SU-DHL-6 (cell line): Measurements from ENCODE around the gene TRAPPC10.

Source experiments
- H2AFZ ChIP-seq: fragments of 200-600 bp; sonication (generic); 2 replicates; pipeline ENCODE4 v1.6.1; 2014; ENCODE audit warnings: low read depth, mild to moderate bottlenecking, moderate library complexity, mixed read lengths, antibody characterized with exemption, low read length; ENCODE audit not compliant: severe bottlenecking
- H3F3A ChIP-seq: fragments of 200-600 bp; shearing (Covaris generic); 2 replicates; pipeline ENCODE4 v1.6.0; 2016; ENCODE audit warnings: antibody characterized with exemption, mild to moderate bottlenecking; ENCODE audit not compliant: insufficient read depth
- H3K27ac ChIP-seq: fragments of 200-600 bp; sonication (generic); 2 replicates; pipeline ENCODE4 v1.5.1; 2016; ENCODE audit warnings: low read depth, mild to moderate bottlenecking, low read length, moderate library complexity, mixed read lengths
- H3K27me3 ChIP-seq: fragments of 200-600 bp; sonication (generic), shearing (Covaris generic); 2 replicates; pipeline ENCODE4 v1.6.0; 2014; ENCODE audit warnings: mild to moderate bottlenecking, low read length
- H3K36me3 ChIP-seq: fragments of 200-600 bp; sonication (generic); 2 replicates; pipeline ENCODE4 v1.6.1; 2014; ENCODE audit warnings: mild to moderate bottlenecking, low read length, mixed read lengths
- H3K4me2 ChIP-seq: fragments of 300-600, 200-600 bp; shearing (Covaris generic), sonication (generic); 2 replicates; pipeline ENCODE4 v1.6.0; 2014; ENCODE audit warnings: low read length, low read depth, mild to moderate bottlenecking; ENCODE audit not compliant: poor library complexity, severe bottlenecking
- H3K4me3 ChIP-seq: fragments of 200-600 bp; sonication (generic); 2 replicates; pipeline ENCODE4 v1.5.1; 2014; ENCODE audit warnings: antibody characterized with exemption, low read length, mild to moderate bottlenecking, mixed read lengths; ENCODE audit not compliant: insufficient read depth, poor library complexity, severe bottlenecking
- H3K79me2 ChIP-seq: fragments of 200-600 bp; sonication (generic); 2 replicates; pipeline ENCODE4 v1.6.1; 2014; ENCODE audit warnings: mild to moderate bottlenecking, low read length, moderate library complexity; ENCODE audit not compliant: insufficient read depth
- H3K9ac ChIP-seq: fragments of 200-600 bp; sonication (generic); 2 replicates; pipeline ENCODE4 v1.7.0; 2014; ENCODE audit warnings: mild to moderate bottlenecking, low read length
- H3K9me2 ChIP-seq: fragments of 200-600 bp; sonication (generic); replicated peaks from 2 replicates; pipeline ENCODE4 v1.6.1; 2014; ENCODE audit warnings: low read length; ENCODE audit not compliant: insufficient read depth
- H3K9me3 ChIP-seq: fragments of 200-600 bp; sonication (generic); 2 replicates; pipeline ENCODE4 v1.6.1; 2014; ENCODE audit warnings: low read length, mixed read lengths; ENCODE audit not compliant: insufficient read depth
- H4K20me1 ChIP-seq: fragments of 200-600 bp; sonication (generic); 2 replicates; pipeline ENCODE4 v1.6.1; 2014; ENCODE audit warnings: low read depth, mild to moderate bottlenecking, antibody characterized with exemption, low read length, moderate library complexity, mixed read lengths
- EZH2phosphoT487 ChIP-seq: fragments of 200-600 bp; sonication (generic), shearing (Covaris generic); conservative IDR thresholded peaks from 2 replicates; pipeline ENCODE4 v1.6.1; 2018; ENCODE audit warnings: mild to moderate bottlenecking, antibody characterized with exemption, low read length, moderate library complexity, mixed read lengths
- TF ChIP-seq, protein P1 (sequence below): fragments of 200-600 bp; sonication (generic); IDR thresholded peaks from one replicate; pipeline ENCODE4 v1.5.1; 2017; ENCODE audit warnings: antibody characterized with exemption, mild to moderate bottlenecking, low read length, moderate library complexity; ENCODE audit not compliant: insufficient read depth, poor library complexity, severe bottlenecking

The TRAPPC10 gene

DNA sequence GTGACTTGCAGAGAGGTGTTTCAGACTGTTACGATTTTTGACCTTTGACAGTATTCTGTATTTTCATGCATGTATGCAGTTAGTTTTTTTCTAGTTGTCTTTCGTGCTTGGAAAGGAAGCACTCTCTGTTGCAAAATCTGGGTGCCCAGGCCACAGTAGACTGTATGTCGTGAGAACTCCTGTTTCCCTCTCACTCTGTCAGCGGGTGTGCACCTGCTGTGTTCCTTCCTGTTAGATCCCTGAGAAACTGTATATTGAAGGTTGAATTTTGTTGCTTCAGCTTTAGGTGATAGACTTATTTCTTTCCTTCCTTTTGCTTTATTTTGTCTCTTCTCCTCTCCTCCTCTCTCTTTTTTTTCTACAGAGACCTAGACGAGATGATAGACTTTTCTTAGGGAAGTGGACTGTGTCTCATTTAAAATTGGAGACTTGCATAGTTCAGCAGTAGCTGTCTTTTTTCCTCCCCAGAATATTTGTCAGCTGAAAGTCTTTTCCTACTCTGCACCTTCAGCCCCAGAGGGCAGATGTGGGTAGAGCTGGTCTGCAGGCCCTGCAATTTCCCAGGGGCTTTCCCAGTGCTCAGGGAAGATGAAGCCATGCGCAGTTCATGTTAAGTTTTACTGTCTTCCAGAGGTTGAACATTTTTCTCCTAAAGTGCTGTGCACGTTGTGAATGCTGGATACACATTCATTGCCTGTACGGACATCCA lies 1.4 kb downstream of the TRAPPC10 start:
- no peaks in the 10 kb centered on the region for H3K9me2 ChIP-seq
- H3K36me3 ChIP-seq: no peaks in the 10 kb centered on the region
- H3K4me2 ChIP-seq: peak overlapping the region; percentile 90
- H3K27ac ChIP-seq: peak overlapping the region; percentile 76
- H3K9ac ChIP-seq: peak overlapping the region; percentile 92
- H3K27me3 ChIP-seq: no peaks in the 10 kb centered on the region
- H3F3A ChIP-seq: peaks cover 19% of the 10 kb centered on the region
- H2AFZ ChIP-seq: no peak overlapping the region
- H3K4me3 ChIP-seq: peak overlapping the region; percentile 75
- peaks cover 12% of the 10 kb centered on the region; the same call in 1 of the 2 replicates for H4K20me1 ChIP-seq
- no peaks in the 10 kb centered on the region for H3K9me3 ChIP-seq
- peaks cover 61% of the 10 kb centered on the region for H3K79me2 ChIP-seq
- TF ChIP-seq, protein P1, sequence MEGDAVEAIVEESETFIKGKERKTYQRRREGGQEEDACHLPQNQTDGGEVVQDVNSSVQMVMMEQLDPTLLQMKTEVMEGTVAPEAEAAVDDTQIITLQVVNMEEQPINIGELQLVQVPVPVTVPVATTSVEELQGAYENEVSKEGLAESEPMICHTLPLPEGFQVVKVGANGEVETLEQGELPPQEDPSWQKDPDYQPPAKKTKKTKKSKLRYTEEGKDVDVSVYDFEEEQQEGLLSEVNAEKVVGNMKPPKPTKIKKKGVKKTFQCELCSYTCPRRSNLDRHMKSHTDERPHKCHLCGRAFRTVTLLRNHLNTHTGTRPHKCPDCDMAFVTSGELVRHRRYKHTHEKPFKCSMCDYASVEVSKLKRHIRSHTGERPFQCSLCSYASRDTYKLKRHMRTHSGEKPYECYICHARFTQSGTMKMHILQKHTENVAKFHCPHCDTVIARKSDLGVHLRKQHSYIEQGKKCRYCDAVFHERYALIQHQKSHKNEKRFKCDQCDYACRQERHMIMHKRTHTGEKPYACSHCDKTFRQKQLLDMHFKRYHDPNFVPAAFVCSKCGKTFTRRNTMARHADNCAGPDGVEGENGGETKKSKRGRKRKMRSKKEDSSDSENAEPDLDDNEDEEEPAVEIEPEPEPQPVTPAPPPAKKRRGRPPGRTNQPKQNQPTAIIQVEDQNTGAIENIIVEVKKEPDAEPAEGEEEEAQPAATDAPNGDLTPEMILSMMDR: no peak
- TF ChIP-seq EZH2phosphoT487: no peak

DNA sequence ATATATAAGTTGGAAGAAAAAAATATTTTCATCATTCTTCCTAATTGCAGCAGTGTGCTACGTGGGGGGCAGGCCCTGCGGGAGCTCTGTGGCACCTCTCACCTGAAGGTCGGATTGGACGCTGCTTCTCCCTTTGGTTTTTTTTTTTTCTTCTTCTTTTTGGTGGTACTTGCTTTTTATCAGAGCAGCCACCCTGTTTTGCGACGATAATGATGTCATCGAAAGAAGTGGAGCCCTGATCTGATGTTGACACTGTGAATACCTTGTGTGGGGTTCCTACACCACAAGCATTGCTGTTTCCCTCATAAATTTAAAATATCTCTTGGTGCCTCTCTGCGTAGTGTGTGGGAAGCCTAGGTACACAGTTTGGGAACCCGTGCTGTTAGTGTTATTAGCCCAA lies 5.5 kb downstream of the TRAPPC10 start:
- Histone ChIP-seq H3K4me2 (peak overlapping the region; percentile 90), H3F3A (peaks cover 27% of the 10 kb centered on the region), H3K27ac (no peak overlapping the region), H3K79me2 (peaks cover 99% of the 10 kb centered on the region), H3K27me3 (no peaks in the 10 kb centered on the region), H3K9me3 (no peaks in the 10 kb centered on the region), H4K20me1 (peaks cover 19% of the 10 kb centered on the region; the same call in 1 of the 2 replicates), H3K9me2 (no peaks in the 10 kb centered on the region), H2AFZ (no peak overlapping the region), H3K36me3 (no peaks in the 10 kb centered on the region), H3K4me3 (no peak overlapping the region), H3K9ac (no peak overlapping the region)
- TF ChIP-seq, protein P1: no peak
- no peak for TF ChIP-seq EZH2phosphoT487

DNA sequence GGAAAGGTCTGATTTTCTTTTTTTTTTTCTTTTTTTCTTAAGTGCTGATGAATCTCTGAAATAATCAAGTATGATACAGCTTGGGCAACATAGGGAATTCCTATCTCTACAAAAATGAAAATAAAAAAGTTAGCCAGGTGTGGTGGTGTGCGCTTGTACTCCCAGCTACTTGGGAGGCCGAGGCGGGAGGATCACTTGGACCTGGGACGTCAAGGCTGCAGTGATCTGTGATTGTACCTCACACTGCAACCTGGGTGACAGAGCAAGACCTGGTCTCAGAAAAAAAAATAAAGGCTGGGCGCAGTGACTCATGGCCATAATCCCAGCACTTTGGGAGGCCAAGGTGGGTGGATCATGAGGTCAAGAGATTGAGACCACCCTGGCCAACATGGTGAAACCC lies 6.0 kb downstream of the TRAPPC10 start:
- Histone ChIP-seq H2AFZ (no peak overlapping the region), H4K20me1 (peaks cover 19% of the 10 kb centered on the region; the same call in 1 of the 2 replicates), H3K4me2 (no peak overlapping the region), H3F3A (peaks cover 24% of the 10 kb centered on the region), H3K9me3 (no peaks in the 10 kb centered on the region), H3K27ac (no peak overlapping the region), H3K4me3 (no peak overlapping the region), H3K9me2 (no peaks in the 10 kb centered on the region), H3K36me3 (no peaks in the 10 kb centered on the region), H3K79me2 (peaks cover 99% of the 10 kb centered on the region), H3K27me3 (no peaks in the 10 kb centered on the region), H3K9ac (no peak overlapping the region)
- TF ChIP-seq EZH2phosphoT487: no peak

DNA sequence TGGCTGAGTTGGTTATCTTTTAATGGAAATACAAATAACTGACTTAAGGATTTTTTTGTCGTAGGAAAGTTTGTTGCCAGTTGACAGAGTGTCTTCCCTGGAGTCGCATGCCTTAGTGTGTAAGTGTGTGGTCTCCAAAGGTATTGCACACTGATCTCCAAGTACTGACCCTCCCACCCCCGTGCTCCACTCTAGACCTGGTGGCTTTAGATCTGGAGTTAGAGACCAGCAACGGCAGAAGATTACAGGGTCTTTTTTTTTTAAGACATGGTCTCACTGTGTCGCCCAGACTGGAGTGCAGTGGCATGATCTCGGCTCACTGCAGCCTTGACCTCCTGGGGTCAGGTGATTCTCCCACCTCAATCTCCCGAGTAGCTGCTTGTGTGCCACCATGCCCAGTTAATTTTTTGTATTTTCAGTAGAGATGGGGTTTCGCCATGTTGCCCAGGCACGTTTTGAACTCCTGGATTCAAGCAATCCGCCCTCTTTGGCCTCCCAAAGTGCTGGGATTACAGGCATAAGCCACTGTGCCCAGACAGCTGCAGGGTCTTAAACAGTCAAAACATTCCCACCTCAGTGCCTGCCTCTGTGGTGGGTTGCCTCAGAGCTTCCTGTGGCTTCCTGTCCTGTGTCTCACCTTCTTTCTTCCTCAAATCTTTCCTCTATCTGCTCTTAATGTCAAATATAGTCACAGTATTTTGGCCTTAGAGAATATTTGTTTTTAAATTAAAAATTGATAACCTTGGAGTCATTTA lies 6.9 kb downstream of the TRAPPC10 start:
- Histone ChIP-seq H3K27ac (no peak overlapping the region), H4K20me1 (peaks cover 13% of the 10 kb centered on the region; the same call in 1 of the 2 replicates), H3K36me3 (no peaks in the 10 kb centered on the region), H3K4me2 (no peak overlapping the region), H2AFZ (no peak overlapping the region), H3K4me3 (no peak overlapping the region), H3K9me3 (no peaks in the 10 kb centered on the region), H3K27me3 (no peaks in the 10 kb centered on the region), H3K79me2 (peaks cover 99% of the 10 kb centered on the region), H3K9ac (no peak overlapping the region), H3F3A (peaks cover 16% of the 10 kb centered on the region), H3K9me2 (no peaks in the 10 kb centered on the region)
- TF ChIP-seq, protein P1: no peak
- no peak for TF ChIP-seq EZH2phosphoT487
